Lower leg skin (tissue), 4 donors: Measurements from ENCODE around the gene ARL17A. TPM values are rescaled to one million over a fixed set of nuclear protein-coding genes. Genes with fewer than 3 reads are reported as not detected.
"Not testable (repeated sequence)": the region's sequence is repeated elsewhere in the genome, so short reads cannot be mapped to it uniquely, and the experiment has no call there.

Experiments used
- DNase-seq, 2 donors: peaks; one replicate each; pipeline ENCODE4 v3.0.0-alpha.2; 2019; ENCODE audit warnings: low spot score in 2 of 2
- H3K4me3 ChIP-seq: fragments of 200-600 bp; sonication (generic); 2 replicates; pipeline ENCODE4 v1.5.1; 2017; ENCODE audit warnings: mild to moderate bottlenecking, low read depth; ENCODE audit not compliant: poor library complexity, severe bottlenecking
- WGBS, 2 donors: methylation state at CpG; one replicate each; pipeline ENCODE4 v1.1.5; 2018; 5-methylcytosine and 5-hydroxymethylcytosine counted together
- intact Hi-C: fragments of 100-400 bp; cut with DNase I; formaldehyde crosslinking; loops from one replicate; pipeline ENCODE4 v1.15.0; 2023; ENCODE audit warnings: low total_unique reads
- total RNA-seq, 4 donors: library from RNA; depleted of rRNA; stranded (reverse); fragments of >200 nt; gene quantifications; one replicate each; pipeline ENCODE4 v1.1.0, GENCODE V29; 2016

The ARL17A gene
- 1 to 10 TPM; 5.7 to 7.7 (median 7.0) TPM for total RNA-seq

DNA sequence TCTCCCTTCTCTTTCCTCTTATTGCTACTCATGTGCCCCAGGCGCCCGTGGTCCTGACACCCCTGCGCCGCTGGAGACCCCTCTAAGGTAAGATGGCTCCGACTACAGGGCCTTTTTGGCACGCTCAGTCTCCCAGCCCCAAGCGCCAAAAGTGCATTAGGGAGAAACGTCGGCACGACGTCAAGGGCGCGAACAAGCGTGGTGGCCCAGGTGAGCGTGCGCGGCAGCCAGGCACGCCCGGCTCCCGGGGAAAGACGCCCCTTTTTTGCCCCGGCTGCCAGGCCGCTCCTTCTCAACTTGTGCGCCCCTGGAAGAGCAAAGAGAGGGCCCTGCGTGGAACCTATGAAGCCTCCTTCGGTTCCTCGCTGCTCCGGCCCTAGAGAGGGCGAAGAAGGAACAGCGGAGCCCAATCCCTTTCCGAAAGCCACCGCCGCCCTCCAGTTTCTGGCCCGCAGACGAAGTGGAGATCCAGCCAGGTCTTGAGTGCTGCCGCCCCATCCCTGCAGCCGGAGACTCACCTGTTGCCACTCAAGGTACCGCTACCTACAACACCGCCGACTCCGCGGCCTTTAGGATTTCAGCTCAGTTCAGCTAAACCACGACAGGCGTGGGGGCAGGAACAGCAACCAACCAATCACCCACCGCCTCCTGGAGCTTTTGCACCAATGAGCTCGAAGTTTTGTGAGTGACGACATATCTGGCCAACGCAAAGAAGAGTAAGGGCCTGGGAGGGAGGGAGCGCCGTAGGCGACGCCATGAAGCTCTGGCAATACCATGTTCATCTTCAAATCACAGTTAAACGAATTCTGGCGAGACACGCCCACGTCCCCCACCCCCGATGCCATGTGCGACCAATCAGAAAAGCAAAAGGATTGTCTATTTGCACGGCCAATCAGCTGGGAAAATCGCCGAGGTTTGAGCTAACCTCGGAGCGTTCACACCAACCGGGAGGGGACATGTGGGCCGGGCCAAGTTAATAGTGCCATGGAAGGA lies at the start of gene ARL17A:
Gene ARL17A, minus strand, starts transcription at position 609 of the 993 bp plus-strand sequence. CDS start 3,369 bp downstream, outside the sequence.
- peak; percentile 78 to 94 for DNase-seq
- intact Hi-C loops, H3K4me3 ChIP-seq: not testable (repeated sequence)
- no CpG with 5 or more reads among the region's 65 CpGs for WGBS, 2 donors

DNA sequence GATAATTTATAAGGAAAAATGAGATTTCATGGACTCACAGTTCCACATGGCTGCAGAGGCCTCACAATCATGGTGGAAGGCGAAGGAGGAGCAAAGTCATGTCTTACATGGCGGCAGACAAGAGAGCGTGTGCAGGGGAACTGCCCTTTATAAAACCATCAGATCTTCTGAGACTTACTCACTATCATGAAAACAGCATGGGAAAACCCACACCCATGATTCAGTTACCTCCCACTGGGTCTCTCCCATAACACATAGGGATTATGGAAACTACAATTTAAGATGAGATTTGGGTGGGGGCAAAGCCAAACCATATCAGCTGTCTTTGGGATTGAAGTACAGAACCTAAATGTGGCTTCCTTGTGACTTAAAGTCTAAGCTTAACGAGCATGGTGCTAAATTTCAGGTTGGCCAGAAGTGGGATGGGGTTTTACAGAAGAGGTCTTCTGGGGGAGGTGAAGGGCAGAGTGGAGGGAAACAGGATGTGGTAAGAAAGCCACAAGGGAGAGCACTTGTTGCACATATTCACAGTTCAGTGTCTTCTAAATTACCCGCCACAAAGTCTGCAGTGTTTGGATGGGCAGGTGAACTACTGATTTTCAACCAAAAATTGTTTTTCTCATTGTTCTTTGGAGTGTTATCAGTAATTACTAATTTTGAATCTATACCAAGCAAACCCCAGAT lies 49.4 kb upstream of the ARL17A start:
- DNase-seq, intact Hi-C loops, H3K4me3 ChIP-seq: not testable (repeated sequence)
- WGBS, 2 donors, result no CpG with 5 or more reads among the region's 5 CpGs

DNA sequence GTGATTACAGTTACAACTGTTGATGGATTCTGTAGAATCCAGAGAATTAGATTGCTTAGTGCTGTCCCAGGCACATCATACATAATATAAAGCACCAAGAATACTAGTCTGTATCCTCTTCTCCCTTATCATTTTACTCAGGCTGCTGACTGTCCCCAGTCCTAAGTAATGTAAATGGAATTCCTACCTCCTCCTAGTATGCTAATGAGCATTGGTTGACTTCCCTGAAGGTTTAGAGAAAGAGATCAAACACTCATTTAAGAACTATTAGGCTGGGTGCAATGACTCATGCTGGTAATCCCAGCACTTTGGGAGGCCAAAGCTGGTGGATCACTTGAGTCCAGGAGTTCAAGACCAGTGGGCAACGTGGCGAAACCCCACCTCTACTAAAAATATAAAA lies 48.0 kb upstream of the ARL17A start:
- intact Hi-C loops, DNase-seq: not testable (repeated sequence)
- no CpG with 5 or more reads among the region's 2 CpGs for WGBS, 2 donors

DNA sequence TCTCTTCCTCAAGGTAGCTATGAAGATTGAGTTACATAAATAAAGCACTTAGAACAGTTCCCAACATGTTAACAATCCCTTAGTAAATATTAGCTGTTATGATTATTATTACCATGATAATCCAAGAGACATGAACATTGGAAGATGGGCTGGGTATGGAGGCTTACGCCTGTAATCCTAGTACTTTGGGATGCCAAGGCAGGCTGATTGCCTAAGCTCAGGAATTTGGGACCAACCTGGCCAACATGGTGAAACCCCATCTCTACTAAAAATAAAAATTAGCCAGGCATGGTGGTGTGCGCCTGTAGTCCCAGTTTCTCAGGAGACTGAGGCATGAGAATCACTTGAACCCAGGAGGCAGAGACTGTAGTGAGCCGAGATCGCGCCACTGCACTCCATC lies 45.2 kb upstream of the ARL17A start:
- H3K4me3 ChIP-seq, intact Hi-C loops, DNase-seq: not testable (repeated sequence)
- whole genome bisulfite sequencing, 2 donors, result no CpG with 5 or more reads among the region's 5 CpGs

More for the DNA sequence above, 48.0 kb upstream of the ARL17A start:
- not testable (repeated sequence) for H3K4me3 ChIP-seq

DNA sequence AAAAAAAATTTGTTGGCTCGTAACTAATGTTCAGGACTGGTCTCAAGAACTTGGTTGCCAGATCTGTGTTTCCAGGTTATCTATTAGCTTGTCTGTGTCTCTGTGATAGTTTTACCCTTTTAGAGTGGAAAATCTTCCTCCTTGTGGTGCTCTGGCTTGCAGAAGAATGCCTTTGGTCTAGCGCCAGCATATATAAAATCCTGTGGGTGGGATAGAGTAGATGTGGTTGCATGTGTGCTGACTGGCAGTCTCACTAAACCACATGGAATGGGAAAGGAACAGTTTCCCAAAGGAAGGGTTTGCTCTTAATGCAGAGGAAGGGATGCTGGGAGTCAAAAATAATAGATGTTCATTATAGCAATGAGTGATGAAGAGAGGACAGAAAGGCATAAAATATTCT lies 44.3 kb upstream of the ARL17A start:
- DNase-seq, H3K4me3 ChIP-seq, intact Hi-C loops: not testable (repeated sequence)
- whole genome bisulfite sequencing, 2 donors, result no CpG with 5 or more reads among the region's 2 CpGs

DNA sequence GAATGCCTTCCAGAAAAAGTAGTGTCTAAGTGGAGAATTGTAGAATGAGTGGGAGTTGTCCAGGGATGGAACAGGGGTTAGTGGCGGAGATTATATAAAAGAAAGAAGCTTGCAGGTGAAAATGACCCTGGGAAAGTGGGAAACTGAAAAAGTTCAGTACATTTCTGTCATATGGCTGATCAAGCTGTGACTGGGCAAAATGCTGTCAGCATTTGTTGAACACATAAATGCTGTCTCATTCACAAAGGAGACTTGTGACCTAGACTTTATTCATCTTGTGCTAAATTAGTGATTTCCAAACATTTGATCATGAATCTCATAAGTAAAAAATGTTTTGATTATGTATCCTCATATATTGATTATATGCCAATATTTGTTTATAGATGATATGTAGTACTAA lies 39.5 kb upstream of the ARL17A start:
- H3K4me3 ChIP-seq, intact Hi-C loops, DNase-seq: not testable (repeated sequence)
- no CpG with 5 or more reads among the region's 1 CpG for WGBS, 2 donors

DNA sequence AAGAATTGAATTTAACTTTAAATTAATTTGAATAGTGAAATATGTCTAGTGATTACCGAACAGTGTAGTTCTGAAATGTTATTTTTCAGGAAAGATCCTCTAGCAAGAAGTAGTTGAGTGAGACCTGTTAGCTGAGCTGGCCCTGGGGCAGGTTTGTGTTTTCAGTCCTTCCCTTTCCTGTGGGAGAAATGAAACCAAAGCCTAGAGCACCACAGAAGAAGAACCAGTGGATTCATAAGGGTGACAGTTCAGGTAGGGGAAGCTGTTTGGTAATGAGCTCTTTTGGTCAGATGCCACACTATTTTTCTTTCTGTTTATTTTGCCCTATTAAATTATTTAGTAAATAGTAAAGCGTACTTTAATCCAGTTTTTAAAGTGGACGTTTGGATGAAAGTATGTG lies 37.6 kb upstream of the ARL17A start:
- intact Hi-C loops, H3K4me3 ChIP-seq, DNase-seq: not testable (repeated sequence)
- WGBS, 2 donors, result no CpG with 5 or more reads among the region's 3 CpGs

DNA sequence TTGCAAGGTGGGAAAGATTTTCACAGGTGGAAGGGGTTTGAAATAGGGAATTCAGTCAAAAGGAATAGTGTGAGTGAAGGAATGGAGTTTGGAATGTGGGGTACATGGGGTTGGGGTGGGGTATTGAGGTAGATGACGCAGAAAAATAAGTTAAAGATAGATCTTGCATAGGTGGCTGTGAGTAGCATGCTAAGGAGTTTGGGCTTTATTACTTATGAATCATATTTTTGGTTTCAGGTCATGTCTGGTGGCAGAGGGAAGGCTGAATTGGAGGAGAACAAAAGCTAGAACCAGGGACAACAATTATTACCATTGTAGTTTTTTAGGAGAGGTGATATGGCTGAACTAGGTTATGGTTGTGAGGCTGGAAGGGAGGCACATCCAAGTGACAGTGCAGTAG lies 34.4 kb upstream of the ARL17A start:
- no CpG with 5 or more reads among the region's 1 CpG for WGBS, 2 donors
- intact Hi-C loops, H3K4me3 ChIP-seq, DNase-seq: not testable (repeated sequence)

DNA sequence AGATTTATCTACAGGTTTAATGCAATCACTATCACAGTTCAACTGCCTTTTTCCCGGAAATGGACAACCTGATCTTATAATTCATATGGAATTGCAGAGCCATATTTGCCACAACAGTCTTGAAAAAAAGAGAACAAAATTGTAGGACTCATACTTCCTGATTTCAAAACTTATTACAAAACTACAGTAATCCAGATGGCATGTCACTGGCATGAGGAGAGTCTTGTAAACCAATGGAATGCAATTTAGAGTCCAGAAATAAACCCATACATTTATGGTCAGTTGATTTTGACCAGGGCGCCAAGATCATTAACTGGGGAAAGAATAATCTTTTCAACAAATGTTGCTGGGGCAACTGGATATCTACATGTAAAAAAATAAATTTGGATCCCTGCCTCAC lies 31.8 kb upstream of the ARL17A start:
- H3K4me3 ChIP-seq, intact Hi-C loops, DNase-seq: not testable (repeated sequence)
- no CpG with 5 or more reads among the region's 2 CpGs for whole genome bisulfite sequencing, 2 donors

DNA sequence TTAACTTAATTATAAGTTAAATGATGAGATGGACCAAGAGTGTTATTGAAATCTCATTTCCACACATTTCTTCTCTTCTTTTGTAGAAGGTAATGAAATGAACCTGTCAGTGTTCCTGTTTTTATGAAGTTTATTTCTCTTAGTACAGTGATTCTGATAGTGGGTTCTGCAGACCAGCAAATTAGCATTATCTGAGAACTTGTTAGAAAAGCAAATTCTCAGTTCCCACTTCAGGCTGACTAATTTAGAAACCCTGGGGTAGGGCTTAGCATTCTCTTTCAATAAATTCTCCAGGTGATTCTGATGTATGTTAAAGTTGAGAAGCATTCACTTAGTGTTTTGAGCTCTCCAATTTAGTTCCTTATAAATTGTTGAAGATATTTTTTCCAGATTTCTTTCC lies 23.6 kb upstream of the ARL17A start:
- H3K4me3 ChIP-seq, DNase-seq, intact Hi-C loops: not testable (repeated sequence)

DNA sequence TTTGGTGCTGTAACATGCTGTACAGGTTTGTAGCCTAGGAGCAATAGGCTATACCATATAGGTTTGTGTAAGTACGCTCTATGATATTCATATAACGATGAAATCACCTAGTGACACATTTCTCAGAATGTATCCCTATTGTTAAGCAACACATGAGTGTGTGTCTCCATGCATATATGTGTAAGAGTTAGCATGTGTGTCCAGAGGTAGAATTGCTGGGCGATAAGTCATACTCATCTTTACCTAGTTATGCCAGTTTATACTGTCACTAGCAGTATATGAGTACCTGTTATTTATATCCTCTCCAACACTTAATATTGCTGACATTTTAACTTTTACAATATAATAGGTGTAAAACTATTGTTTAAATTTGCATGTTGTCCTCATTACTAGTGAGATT lies 21.3 kb upstream of the ARL17A start:
- H3K4me3 ChIP-seq, intact Hi-C loops, DNase-seq: not testable (repeated sequence)
- WGBS, 2 donors, result no CpG with 5 or more reads among the region's 3 CpGs

DNA sequence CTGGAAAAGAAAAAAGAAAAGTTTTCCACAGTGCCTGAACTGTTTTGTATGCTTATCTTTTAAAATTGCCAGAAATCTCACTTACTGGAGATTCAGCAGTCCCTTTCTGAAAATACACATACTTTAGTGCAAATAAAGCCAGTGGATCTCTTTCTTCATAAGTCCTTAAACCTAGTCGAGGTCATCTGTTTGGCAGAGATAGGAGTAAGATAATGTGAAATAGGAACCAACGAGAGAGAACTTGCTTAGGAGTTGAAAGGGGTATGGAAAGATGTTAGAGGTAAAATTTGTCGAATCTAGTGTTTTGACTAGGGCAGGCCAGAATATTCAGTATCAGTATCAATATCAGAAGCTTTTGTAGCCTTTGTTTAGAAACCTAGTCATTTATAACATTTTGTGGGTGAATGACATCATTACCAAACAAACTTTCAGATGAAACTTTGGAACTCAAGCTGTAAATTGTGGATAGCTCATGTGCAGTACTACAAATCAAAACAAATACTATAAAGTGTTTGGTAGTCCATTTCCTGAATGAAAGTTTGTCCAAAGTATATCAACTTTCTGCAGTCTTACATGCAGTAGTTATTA lies 18.9 kb upstream of the ARL17A start:
- H3K4me3 ChIP-seq, DNase-seq, intact Hi-C loops: not testable (repeated sequence)
- WGBS, 2 donors, result 52 to 63% methylated on average over 3 of the region's 3 CpGs

DNA sequence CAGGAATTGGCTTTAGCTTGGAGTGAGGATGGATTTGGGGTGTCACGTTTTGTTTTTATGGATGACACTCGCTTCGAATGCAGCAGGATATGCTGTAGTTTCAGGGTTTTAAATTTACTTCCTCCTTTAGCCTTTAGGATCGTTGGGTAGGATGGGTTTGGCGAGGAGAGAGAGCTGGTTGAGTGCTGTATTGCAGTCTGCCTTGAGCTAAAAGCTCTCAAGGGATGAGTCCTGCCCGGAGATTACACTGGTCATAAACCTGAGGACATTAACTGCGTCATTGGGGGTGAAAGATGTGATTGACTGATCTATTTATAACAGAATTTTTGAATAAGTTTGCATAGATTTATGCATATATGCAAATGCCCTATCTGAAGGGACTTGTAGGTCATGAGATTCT lies 11.8 kb upstream of the ARL17A start:
- no CpG with 5 or more reads among the region's 7 CpGs for WGBS, 2 donors
- H3K4me3 ChIP-seq, DNase-seq, intact Hi-C loops: not testable (repeated sequence)

DNA sequence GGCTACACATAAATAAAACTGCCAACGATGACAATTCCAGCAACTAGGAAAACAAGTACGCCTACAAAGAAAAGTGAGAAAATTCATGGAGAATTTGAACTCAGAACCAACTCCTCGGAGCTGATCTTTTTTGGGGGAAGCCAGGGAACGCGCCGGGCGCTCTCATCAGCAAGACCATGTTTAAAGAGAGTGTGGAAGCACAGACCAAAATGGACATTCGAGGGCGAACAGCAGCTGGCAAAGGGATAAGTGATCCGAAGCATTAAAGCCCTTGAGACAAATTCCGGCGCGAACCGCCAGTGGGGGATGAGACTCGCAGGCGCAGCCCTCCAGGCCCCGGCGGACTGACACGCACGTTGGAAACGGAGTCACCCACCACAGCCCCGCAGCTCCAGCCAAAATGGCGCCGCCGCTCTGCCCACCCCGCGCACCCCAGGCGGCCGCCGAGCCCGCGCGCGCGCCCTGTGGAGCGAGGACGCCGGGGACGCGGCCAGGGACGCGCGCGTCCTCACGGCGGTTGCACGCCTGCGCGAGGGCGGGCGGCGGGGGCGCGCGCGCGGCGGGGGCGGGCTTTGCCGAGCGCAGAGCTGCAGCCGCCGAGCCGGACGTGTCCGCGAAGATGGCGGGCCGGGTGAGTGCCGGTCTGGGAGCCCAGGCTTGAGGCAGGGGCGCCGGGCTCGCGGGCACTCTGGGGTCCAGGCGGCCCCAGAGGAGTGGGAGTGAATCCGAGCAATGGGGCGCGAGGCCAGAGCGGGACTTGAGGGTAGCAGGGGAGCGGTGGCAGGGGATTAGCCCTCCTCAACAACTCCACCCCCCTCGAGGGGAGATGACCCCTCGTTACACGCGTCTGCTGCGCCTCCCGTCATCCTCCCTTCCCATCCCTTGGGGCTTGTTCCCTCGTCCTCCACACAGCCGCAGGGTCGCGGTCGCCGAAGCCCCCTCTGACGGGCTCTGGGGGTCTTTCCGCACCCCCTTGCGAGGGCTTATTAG lies 11.0 kb upstream of the ARL17A start, which contains the start of gene NSF:
Gene NSF, plus strand, starts transcription at position 513 of the 990 bp plus-strand sequence. Its CDS starts 107 bp downstream, at position 620.
- H3K4me3 ChIP-seq, DNase-seq, intact Hi-C loops: not testable (repeated sequence)
- WGBS, 2 donors, result no CpG with 5 or more reads among the region's 95 CpGs
